ENCODE results near the gene YPEL2. TPM values are rescaled to one million over a fixed set of nuclear protein-coding genes. Genes with fewer than 3 reads are reported as not detected.

YPEL2 gene
- total and polyA plus RNA-seq, 2 donors (not counting 3 experiments of a cell fraction or from before 2014, with no cell fraction given) = 36.5 to 66.8 TPM

DNA sequence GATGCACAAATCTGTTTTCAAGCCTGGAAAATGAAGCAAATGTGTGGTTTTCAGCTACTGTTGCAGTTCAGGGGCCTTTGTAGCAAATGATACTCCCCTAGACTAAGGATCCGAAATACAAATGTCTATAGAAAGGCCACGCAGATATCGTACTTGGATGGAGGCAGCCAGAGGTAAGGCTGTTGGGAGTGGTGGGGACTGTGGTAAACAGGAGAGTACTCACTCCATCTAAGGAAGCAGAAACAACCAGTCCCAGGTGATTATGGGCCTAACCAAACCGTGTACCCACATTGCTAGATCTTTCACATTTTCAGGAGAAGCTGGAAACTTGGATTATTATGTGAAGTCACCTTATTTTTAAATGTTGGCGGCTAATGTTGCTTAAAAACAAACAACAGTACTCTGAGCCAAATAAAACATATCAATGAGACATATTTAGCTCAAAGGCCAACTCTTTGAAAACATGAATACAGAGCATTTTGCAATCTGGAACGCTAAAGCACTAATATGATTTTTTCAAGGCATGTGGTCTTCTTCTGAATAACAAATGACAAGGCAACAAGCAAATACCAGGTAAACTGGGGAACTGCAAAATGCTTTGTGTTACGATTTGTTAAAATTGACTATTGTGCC lies 110.1 kb downstream of the YPEL2 start:
- H3K9me3 ChIP-seq (replicated peaks; ENCODE audit: control insufficient read depth, insufficient read depth, low read length) = no peaks in the 10 kb centered on the region
- peak; percentile 72 for DNase-seq (ENCODE audit: low read depth, low spot score)
- POLR2A ChIA-PET = interaction anchor here (0.6 to 1.0 kb wide), 2 partner anchors 18 to 112 kb away, joined by 3 to 5 read pairs; no protein-coding TSS in a partner anchor
- H3K27me3 ChIP-seq (ENCODE audit: control insufficient read depth in 2 of 2, insufficient read depth in 2 of 2, low read length in 2 of 2) = no peaks in the 10 kb centered on the region
- BruUV-seq (replicated peaks) = TSS peak; percentile 89
- no peaks in the 10 kb centered on the region for H3K36me3 ChIP-seq (ENCODE audit: control insufficient read depth in 2 of 2, extremely low read depth in 1 of 2, insufficient read depth in 2 of 2, low read length in 2 of 2)
- H3K79me2 ChIP-seq (ENCODE audit: control insufficient read depth, insufficient read depth, low read length) = no peaks in the 10 kb centered on the region
- dilution Hi-C loops (cut with MboI; ENCODE audit: extremely low pct_ligation_motif_present, low sequenced_read_pairs) (loop anchor here (25.0 kb wide), 1 partner anchor 104 kb away; the partner anchor contains the start of gene YPEL2), intact Hi-C loops (cut with micrococcal nuclease) (loop anchor here (1.0 to 10.0 kb wide), 9 partner anchors 14 to 221 kb away; partner anchors contain the start of genes CLTC, DHX40 and GDPD1)
- peak overlapping the region; percentile 13 for H3K4me2 ChIP-seq (ENCODE audit: insufficient read depth, low read length)
- CTCF ChIA-PET = interaction anchor here (0.6 to 10.1 kb wide), 33 partner anchors 8 to 473 kb away, joined by 3 to 147 read pairs (median 5); partner anchors contain the start of gene GDPD1
- peak overlapping the region; percentile 93 for H3K27ac ChIP-seq (ENCODE audit: insufficient read depth, low read depth, low read length)
- H3K4me3 ChIP-seq (replicated peaks in 1 of 3; ENCODE audit: insufficient read depth in 1 of 3, low read depth in 1 of 3, low read length in 3 of 3) = no peak overlapping the region
- TF ChIP-seq POLR2AphosphoS5 (IDR thresholded peaks at IDR 0.05; ENCODE audit: insufficient read depth, low read depth, low read length) (no peak), EZH2 (IDR thresholded peaks at IDR 0.05; ENCODE audit: borderline replicate concordance, low read depth, low read length, severe bottlenecking) (no peak), MAX (IDR thresholded peaks at IDR 0.05; ENCODE audit: insufficient read depth, insufficient read length) (no peak), GATA2 (IDR thresholded peaks at IDR 0.05; ENCODE audit: insufficient read depth, insufficient read length, low read depth, low read length) (no peak), FOS (IDR thresholded peaks at IDR 0.05; ENCODE audit: borderline replicate concordance, insufficient read depth, low read length) (no peak), MYC (IDR thresholded peaks at IDR 0.05; ENCODE audit: low read depth, low read length) (no peak), JUN (IDR thresholded peaks at IDR 0.05; ENCODE audit: borderline replicate concordance, insufficient read depth, insufficient read length, low read depth) (no peak), POLR2A (IDR thresholded peaks at IDR 0.05; ENCODE audit: low read depth, low read length) (no peak)
- TF ChIP-seq, protein P1, sequence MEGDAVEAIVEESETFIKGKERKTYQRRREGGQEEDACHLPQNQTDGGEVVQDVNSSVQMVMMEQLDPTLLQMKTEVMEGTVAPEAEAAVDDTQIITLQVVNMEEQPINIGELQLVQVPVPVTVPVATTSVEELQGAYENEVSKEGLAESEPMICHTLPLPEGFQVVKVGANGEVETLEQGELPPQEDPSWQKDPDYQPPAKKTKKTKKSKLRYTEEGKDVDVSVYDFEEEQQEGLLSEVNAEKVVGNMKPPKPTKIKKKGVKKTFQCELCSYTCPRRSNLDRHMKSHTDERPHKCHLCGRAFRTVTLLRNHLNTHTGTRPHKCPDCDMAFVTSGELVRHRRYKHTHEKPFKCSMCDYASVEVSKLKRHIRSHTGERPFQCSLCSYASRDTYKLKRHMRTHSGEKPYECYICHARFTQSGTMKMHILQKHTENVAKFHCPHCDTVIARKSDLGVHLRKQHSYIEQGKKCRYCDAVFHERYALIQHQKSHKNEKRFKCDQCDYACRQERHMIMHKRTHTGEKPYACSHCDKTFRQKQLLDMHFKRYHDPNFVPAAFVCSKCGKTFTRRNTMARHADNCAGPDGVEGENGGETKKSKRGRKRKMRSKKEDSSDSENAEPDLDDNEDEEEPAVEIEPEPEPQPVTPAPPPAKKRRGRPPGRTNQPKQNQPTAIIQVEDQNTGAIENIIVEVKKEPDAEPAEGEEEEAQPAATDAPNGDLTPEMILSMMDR (IDR thresholded peaks at IDR 0.05; ENCODE audit: extremely low read depth in 1 of 2, insufficient read depth in 1 of 2, low read depth in 1 of 2, low read length in 2 of 2) = no peak
- peaks cover 47% of the 10 kb centered on the region for H3K4me1 ChIP-seq (ENCODE audit: control insufficient read depth, extremely low read depth, insufficient read depth, low read length)
- FAIRE-seq = peak; percentile 67
- H2AFZ ChIP-seq (ENCODE audit: low read depth, low read length) = peak overlapping the region; percentile 26
- peak overlapping the region; percentile 10 for H3K9ac ChIP-seq (replicated peaks; ENCODE audit: extremely low read depth, insufficient read depth, low read length)
- H4K20me1 ChIP-seq (replicated peaks; ENCODE audit: control insufficient read depth, extremely low read depth, insufficient read depth, low read length) = no peaks in the 10 kb centered on the region
- H3K9me1 ChIP-seq (replicated peaks; ENCODE audit: control insufficient read depth, extremely low read depth, insufficient read depth, low read length) = no peaks in the 10 kb centered on the region
